Measurements from ENCODE around the gene ADARB2.

DNA sequence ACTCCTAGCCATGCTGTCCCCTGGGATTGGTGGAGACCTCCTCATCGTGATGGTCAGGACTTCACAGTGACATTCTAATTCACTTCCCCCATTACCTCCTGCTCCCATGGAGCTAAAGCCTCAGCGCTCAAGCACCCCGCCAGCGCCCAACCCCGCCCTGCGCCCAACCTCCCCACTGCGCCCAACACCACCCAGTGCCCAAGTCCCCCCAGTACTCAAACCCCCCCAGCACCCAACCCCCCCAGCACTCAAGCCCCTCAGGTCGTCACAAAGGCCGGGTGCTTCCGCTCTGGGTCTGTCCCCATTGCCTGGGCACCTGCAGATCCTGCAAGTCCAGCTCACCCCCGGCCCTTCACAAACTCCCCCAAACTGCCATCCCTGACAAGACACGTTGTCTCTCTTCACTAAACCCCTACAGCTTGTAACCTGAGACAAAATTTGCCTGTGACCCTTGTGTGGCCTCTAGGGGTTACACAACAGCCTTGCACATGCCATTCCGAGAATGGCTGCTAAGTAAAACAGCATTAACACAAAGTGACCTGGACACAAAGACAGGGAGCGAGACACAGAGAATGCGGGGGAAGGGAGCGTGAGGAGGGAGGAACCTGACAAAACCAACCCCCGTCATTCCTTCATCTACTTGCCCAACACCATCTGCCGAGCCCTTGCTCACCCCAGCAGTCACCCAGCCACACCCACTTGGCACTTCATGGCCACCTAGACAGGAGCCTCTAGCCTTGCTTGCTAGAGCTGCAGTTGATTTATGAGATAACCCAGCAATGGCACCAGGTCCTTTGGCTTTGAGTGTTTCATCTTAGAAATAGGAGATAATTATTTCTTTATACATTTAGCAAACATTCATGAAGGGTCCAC, 107.8 kb downstream of the ADARB2 start:
- no peak for TF ChIP-seq POLR2A (IDR thresholded peaks at IDR 0.05; ENCODE audit: low read depth, low read length)
- no peak for TF ChIP-seq POLR2AphosphoS5 (IDR thresholded peaks at IDR 0.05; ENCODE audit: low read depth, low read length)
- no peak for TF ChIP-seq TAF1 (IDR thresholded peaks at IDR 0.05; ENCODE audit: low read depth, low read length)
- no peak for TF ChIP-seq SPI1 (IDR thresholded peaks at IDR 0.05; ENCODE audit: low read depth, low read length)
- no peak for TF ChIP-seq PAX5 (IDR thresholded peaks at IDR 0.05; ENCODE audit: insufficient read depth, low read length, severe bottlenecking)
- TF ChIP-seq POU2F2 (IDR thresholded peaks at IDR 0.05; ENCODE audit: low read depth, low read length): no peak
